ENCODE data around the gene NUCB1. TPM values are rescaled to one million over a fixed set of nuclear protein-coding genes. Genes with fewer than 3 reads are reported as not detected.

The NUCB1 gene
- total RNA-seq, 2 experiments from 2014 or later: 73.7 to 77.0 TPM

DNA sequence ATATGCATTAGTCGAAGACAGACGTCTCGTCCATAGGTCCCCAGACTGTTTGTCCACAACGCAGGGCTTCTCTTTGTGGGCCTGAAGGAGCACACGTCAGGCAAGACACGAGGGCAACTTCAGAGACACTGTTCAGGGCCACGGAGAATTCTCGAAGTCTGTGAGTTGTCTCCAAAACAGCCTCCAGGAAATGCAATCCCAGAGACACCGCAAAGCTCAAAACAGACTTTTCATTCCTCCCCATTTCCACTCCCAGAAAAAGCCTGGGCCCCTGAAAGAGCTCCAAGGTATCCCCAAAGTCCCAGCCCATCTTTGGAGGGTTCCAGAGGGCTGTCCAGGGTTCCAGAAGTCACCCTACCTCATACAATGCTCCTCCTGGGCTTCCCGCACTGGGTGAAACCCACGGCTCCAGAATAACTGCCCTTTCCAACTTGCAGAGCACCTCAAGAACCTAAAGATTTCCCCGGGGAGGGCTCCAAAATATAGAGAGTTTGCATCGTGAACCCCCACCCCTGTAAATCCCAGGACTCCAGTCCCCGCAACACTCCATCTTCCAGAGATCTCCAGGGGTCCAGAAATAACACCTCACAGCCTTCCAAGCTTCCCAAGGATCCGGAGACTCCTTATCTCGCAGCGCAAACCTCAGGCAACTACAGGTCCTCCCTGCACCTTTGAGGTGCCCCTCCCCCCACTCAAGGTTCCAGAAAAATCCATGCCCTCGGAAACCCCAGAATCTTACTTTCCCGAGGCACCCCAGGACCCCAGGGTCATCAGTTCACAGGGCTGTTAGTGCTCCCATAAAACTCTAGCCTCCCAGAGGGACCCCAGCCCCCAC, 64.3 kb downstream of the NUCB1 start:
- Mint-ChIP-seq H3K9me3 (no peaks in the 10 kb centered on the region), H3K36me3 (ENCODE audit: low read depth) (peaks cover 38% of the 10 kb centered on the region), H3K27ac (peak overlapping the region; percentile 97), H3K4me3 (peak overlapping the region; percentile 97), H3K27me3 (no peaks in the 10 kb centered on the region), H3K4me1 (ENCODE audit: low read depth) (peaks cover 47% of the 10 kb centered on the region)
- Histone ChIP-seq H3K27ac (ENCODE audit: low read depth in 1 of 2, low read length in 2 of 2) (peak overlapping the region; percentile 55 to 64), H3K36me3 (ENCODE audit: insufficient read depth, low read length) (peaks cover 27% of the 10 kb centered on the region), H3K4me3 (ENCODE audit: low read length) (peak overlapping the region; percentile 85), H3K4me1 (ENCODE audit: insufficient read depth, low read length) (peaks cover 63% of the 10 kb centered on the region), H3K27me3 (ENCODE audit: control insufficient read depth in 1 of 2, insufficient read depth in 2 of 2, low read length in 2 of 2) (peaks cover 0 to 2% of the 10 kb centered on the region in 2 experiments), H3K9me3 (ENCODE audit: control insufficient read depth in 1 of 2, insufficient read depth in 1 of 2, low read length in 2 of 2) (peaks cover 0 to 3% of the 10 kb centered on the region in 2 experiments)
- ChIA-PET CTCF (interaction anchor here (1.1 to 1.5 kb wide), 4 partner anchors 29 to 226 kb away, joined by 3 to 5 read pairs (median 3); partner anchors contain the start of genes GYS1 and RUVBL2), POLR2A (interaction anchor here (0.6 to 3.8 kb wide), 14 partner anchors 10 to 1851 kb away, joined by 3 to 41 read pairs (median 6); partner anchors contain the start of genes BAX, DHDH, GYS1 and NUCB1)
- ATAC-seq (ENCODE audit: poor library complexity) (no peak), DNase-seq (peak in 1 of 14 experiments; percentile 38)
- intact Hi-C loops (cut with DNase I, micrococcal nuclease): loop anchor here (1.0 to 5.0 kb wide), 5 partner anchors 9 to 317 kb away; partner anchors contain the start of genes CA11 (in 1 of the 2), NUCB1 (in 1 of the 2) and PPP1R15A (in 1 of the 2)
- no peak for TF ChIP-seq CTCF (IDR thresholded peaks at IDR 0.05)

GRCh38 chr19:48965040-48965805, 65.1 kb downstream of the NUCB1 start, which contains the start of gene FTL:
TSS of gene FTL (plus strand) at chr19:48965309. CDS start at chr19:48965508, 199 bp downstream.
- H3K27ac Mint-ChIP-seq: peak within 1 kb of the TSS; percentile 97

More at GRCh38 chr19:48965040-48965805, 65.1 kb downstream of the NUCB1 start, which contains the start of gene FTL:
- Mint-ChIP-seq H3K4me3 (peak within 1 kb of the TSS; percentile 97), H3K27me3 (no peaks in the 10 kb centered on the region), H3K4me1 (ENCODE audit: low read depth) (peaks cover 47% of the 10 kb centered on the region), H3K36me3 (ENCODE audit: low read depth) (peaks cover 38% of the 10 kb centered on the region), H3K9me3 (no peaks in the 10 kb centered on the region)
- ATAC-seq (ENCODE audit: poor library complexity) (peak; percentile 78), DNase-seq (peak; percentile 71 to 94 (median 88))
- Histone ChIP-seq H3K9me3 (ENCODE audit: control insufficient read depth in 1 of 2, insufficient read depth in 1 of 2, low read length in 2 of 2) (peaks cover 0 to 3% of the 10 kb centered on the region in 2 experiments), H3K4me3 (ENCODE audit: low read length) (peak within 1 kb of the TSS; percentile 85), H3K4me1 (ENCODE audit: insufficient read depth, low read length) (peaks cover 55% of the 10 kb centered on the region), H3K27me3 (ENCODE audit: control insufficient read depth in 1 of 2, insufficient read depth in 2 of 2, low read length in 2 of 2) (peaks cover 0 to 2% of the 10 kb centered on the region in 2 experiments), H3K27ac (ENCODE audit: low read depth in 1 of 2, low read length in 2 of 2) (peak within 1 kb of the TSS; percentile 67 to 71), H3K36me3 (ENCODE audit: insufficient read depth, low read length) (peaks cover 34% of the 10 kb centered on the region)
- CTCF ChIA-PET: interaction anchor here (1.1 to 1.3 kb wide), 3 partner anchors 28 to 226 kb away, joined by 3 read pairs; partner anchors contain the start of genes GYS1 and RUVBL2
- intact Hi-C loops (cut with DNase I, micrococcal nuclease): loop anchor here (1.0 to 5.0 kb wide), 5 partner anchors 10 to 318 kb away; partner anchors contain the start of genes CA11 (in 1 of the 2), NUCB1 (in 1 of the 2) and PPP1R15A (in 1 of the 2)
- no peak for TF ChIP-seq CTCF (IDR thresholded peaks at IDR 0.05)
- POLR2A ChIA-PET: interaction anchor here (0.7 to 3.8 kb wide), 19 partner anchors 11 to 699 kb away, joined by 3 to 41 read pairs (median 4); partner anchors contain the start of genes BAX, CA11, DHDH and GYS1

All from CD4-positive, alpha-beta T cell (primary cell).